Neural cell (in vitro differentiated cells): ENCODE measurements around the gene CHODL.

Experiments used
- CTCF ChIP-seq: fragments of 450-650 bp; IDR thresholded peaks from 2 replicates; pipeline ENCODE4 v1.5.1; 2014; ENCODE audit warnings: antibody characterized with exemption, mild to moderate bottlenecking, moderate library complexity; ENCODE audit not compliant: poor library complexity, severe bottlenecking
- EP300 ChIP-seq: fragments of 450-650 bp; conservative IDR thresholded peaks from 2 replicates; pipeline ENCODE4 v1.6.1; 2014; ENCODE audit warnings: antibody characterized with exemption, mild to moderate bottlenecking, moderate library complexity; ENCODE audit not compliant: poor library complexity, severe bottlenecking

DNA sequence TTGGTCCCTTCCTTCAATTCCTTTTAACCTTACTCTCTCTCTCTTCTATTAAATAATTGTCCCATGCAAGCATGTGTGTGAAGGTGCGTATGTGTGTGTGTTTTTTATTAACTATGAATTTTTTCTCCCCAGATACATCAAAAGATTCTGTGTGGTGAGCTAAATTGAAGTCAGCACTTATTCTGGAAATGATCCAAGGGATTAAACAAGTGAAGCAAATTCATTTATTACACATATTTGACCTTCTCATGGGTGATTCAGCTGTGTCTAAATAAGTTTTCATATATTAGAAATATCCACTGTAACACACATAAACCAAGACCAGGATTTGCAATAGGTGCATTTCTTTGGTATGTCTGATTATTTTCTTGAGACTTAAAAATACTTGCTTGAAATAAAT, 24.3 kb downstream of the CHODL start:
- TF ChIP-seq EP300 (no peak), CTCF (no peak)
